Mesendoderm (in vitro differentiated cells): Measurements from ENCODE around the gene ZNF821.
A peak's percentile ranks its signal among the peaks of the same experiment; 100 is the strongest.

Experiments used
- DNase-seq: peaks from one replicate; pipeline ENCODE4 v3.0.0; 2013
- H2AK5ac ChIP-seq: 2 replicates; pipeline ENCODE4 v1.6.1; 2013; ENCODE audit warnings: low read length, inconsistent platforms
- H2BK120ac ChIP-seq: 2 replicates; pipeline ENCODE4 v1.6.1; 2013; ENCODE audit warnings: low read depth, mild to moderate bottlenecking, low read length, moderate library complexity, mixed read lengths
- H2BK15ac ChIP-seq: replicated peaks from 2 replicates; pipeline ENCODE4 v1.6.1; 2013; ENCODE audit warnings: low read depth, mild to moderate bottlenecking, moderate library complexity
- H2BK5ac ChIP-seq: 2 replicates; pipeline ENCODE4 v1.6.1; 2013; ENCODE audit warnings: low read length, inconsistent platforms
- H3K18ac ChIP-seq: 2 replicates; pipeline ENCODE4 v1.6.1; 2013; ENCODE audit warnings: mild to moderate bottlenecking, low read length, mixed read lengths
- H3K23ac ChIP-seq: one replicate; pipeline ENCODE4 v1.6.1; 2013; ENCODE audit warnings: low read length
- H3K27ac ChIP-seq: 2 replicates; pipeline ENCODE4 v1.5.1; 2013; ENCODE audit warnings: low read depth, mild to moderate bottlenecking, inconsistent platforms, low read length, moderate library complexity
- H3K27me3 ChIP-seq: 2 replicates; pipeline ENCODE4 v1.6.1; 2013; ENCODE audit warnings: low read length, control low read depth, mild to moderate bottlenecking, inconsistent platforms; ENCODE audit not compliant: insufficient read depth, poor library complexity
- H3K36me3 ChIP-seq: 2 replicates; pipeline ENCODE4 v1.6.1; 2013; ENCODE audit warnings: low read length, inconsistent platforms; ENCODE audit not compliant: control insufficient read depth, insufficient read depth
- H3K4ac ChIP-seq: one replicate; pipeline ENCODE4 v1.6.1; 2013; ENCODE audit warnings: low read depth, mild to moderate bottlenecking, low read length, moderate library complexity
- H3K4me1 ChIP-seq: 2 replicates; pipeline ENCODE4 v1.6.1; 2013; ENCODE audit warnings: low read depth, low read length, inconsistent platforms; ENCODE audit not compliant: control insufficient read depth
- H3K4me2 ChIP-seq: 2 replicates; pipeline ENCODE4 v1.6.1; 2013; ENCODE audit warnings: low read length
- H3K4me3 ChIP-seq: 2 replicates; pipeline ENCODE4 v1.5.1; 2013; ENCODE audit warnings: mild to moderate bottlenecking, low read length
- H3K56ac ChIP-seq: one replicate; pipeline ENCODE4 v1.6.1; 2013; ENCODE audit warnings: low read length
- H3K79me1 ChIP-seq: 2 replicates; pipeline ENCODE4 v1.6.1; 2013; ENCODE audit warnings: low read length, inconsistent platforms
- H3K79me2 ChIP-seq: 2 replicates; pipeline ENCODE4 v1.6.1; 2013; ENCODE audit warnings: mild to moderate bottlenecking, low read length; ENCODE audit not compliant: control insufficient read depth, insufficient read depth
- H3K9ac ChIP-seq: 2 replicates; pipeline ENCODE4 v1.6.1; 2013; ENCODE audit warnings: low read length, inconsistent platforms
- H4K5ac ChIP-seq: one replicate; pipeline ENCODE4 v1.6.1; 2013; ENCODE audit warnings: low read length
- H4K8ac ChIP-seq: one replicate; pipeline ENCODE4 v1.6.1; 2013; ENCODE audit warnings: low read depth, mild to moderate bottlenecking, control low read depth, low read length, moderate library complexity
- WGBS: extraction: QIAGEN DNeasy Blood & Tissue Kit; methylation state at CpG from one replicate; pipeline ENCODE4 v1.1.7; 2013; ENCODE audit warnings: low lambda C conversion rate, missing lambda C conversion rate; ENCODE audit not compliant: insufficient coverage; ENCODE audit errors: extremely low coverage; 5-methylcytosine and 5-hydroxymethylcytosine counted together

Gene ZNF821

DNA sequence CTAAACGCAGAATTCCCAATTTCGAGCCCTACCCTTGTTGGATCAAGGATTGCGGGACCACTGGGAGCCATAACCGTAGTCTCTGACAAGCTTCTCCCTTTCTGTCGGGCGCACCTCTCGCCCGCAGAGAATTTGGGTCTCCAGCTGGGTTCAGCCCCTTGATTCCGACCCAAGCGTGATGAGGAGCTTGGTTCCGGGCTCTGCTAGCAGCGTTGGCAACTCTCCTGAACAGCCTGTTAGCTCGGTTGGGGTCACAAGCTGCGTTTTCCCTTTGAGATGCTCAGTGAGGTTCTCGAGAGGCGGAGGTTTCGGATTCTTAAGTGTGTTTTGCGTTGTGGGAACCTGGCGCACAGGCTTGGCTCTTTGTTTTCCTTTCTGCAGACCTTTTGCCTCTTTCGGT is 37.6 kb downstream of the ZNF821 start:
- no peak overlapping the region for H3K18ac ChIP-seq
- H3K56ac ChIP-seq = peak overlapping the region; percentile 95
- H3K4ac ChIP-seq = peak overlapping the region; percentile 5
- H3K4me3 ChIP-seq = peak overlapping the region; percentile 97
- H2BK120ac ChIP-seq = no peak overlapping the region
- H3K4me1 ChIP-seq = peaks cover 3% of the 10 kb centered on the region
- no peak overlapping the region for H2AK5ac ChIP-seq
- peak overlapping the region; percentile 73 for H3K9ac ChIP-seq
- H3K27me3 ChIP-seq = no peaks in the 10 kb centered on the region
- H4K5ac ChIP-seq = no peak overlapping the region
- H2BK5ac ChIP-seq = no peak overlapping the region
- H3K23ac ChIP-seq = no peak overlapping the region
- H3K36me3 ChIP-seq = peaks cover 9% of the 10 kb centered on the region
- H3K79me2 ChIP-seq = peaks cover 17% of the 10 kb centered on the region
- H3K4me2 ChIP-seq = peak overlapping the region; percentile 100
- H3K79me1 ChIP-seq = peaks cover 13% of the 10 kb centered on the region
- H4K8ac ChIP-seq = no peak overlapping the region
- WGBS = no CpG with 5 or more reads among the region's 20 CpGs
- no peak overlapping the region for H2BK15ac ChIP-seq
- H3K27ac ChIP-seq = no peak overlapping the region
- DNase-seq = peak; percentile 18

DNA sequence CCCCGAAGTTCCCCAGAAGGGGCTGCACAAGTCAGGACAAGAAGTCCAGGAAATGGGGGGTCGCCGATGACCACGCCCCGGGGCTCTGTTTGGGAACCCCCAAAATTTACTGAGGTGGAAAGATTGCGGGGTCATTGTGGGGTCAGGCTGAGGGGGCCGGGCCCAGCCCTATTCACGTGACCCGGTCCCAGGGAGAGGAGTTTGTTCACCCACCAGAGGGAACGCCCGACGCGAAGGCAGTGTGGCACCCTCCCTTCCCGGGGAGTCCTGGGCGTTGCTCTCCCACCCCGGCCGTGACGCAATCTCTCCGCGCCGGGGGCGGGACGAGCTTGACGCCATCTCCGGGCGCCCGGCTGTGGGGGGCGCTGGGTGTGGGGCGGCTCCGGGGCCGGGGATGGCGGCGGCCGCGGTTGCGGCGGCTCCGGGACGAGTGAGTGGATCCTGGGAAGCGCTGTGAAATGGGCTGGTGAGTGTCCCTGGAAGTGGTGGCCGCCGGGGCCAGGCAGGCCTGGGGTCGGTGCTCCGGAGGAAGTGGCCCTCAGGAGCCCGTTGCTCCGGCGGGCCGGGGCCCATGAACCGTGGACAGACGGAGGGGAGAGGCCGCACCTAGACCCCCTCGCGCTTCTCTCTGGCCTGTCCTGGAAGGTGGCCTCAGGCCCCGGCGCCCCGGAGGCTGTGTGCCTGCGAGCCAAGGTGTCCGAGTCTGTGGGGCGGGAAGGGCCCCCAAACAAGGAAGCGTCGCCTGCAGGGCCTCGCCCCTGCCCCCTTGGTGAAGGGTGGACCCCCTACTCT is 38.1 kb downstream of the ZNF821 start, which contains the start of gene ATXN1L:
TSS of gene ATXN1L (plus strand) at position 338 of the 792 bp plus-strand sequence. CDS start 3,765 bp downstream, outside the sequence.
- H3K4me3 ChIP-seq = peak within 1 kb of the TSS; percentile 97
- H3K27ac ChIP-seq = no peak within 1 kb of the TSS
- H3K36me3 ChIP-seq = peaks cover 7% of the 10 kb centered on the region
- H3K27me3 ChIP-seq = no peaks in the 10 kb centered on the region
- H3K23ac ChIP-seq = no peak within 1 kb of the TSS
- peak; percentile 92 for DNase-seq
- H3K18ac ChIP-seq = peak within 1 kb of the TSS; percentile 72
- peak within 1 kb of the TSS; percentile 83 for H3K9ac ChIP-seq
- H3K79me1 ChIP-seq = peaks cover 13% of the 10 kb centered on the region
- H3K79me2 ChIP-seq = peaks cover 17% of the 10 kb centered on the region
- no CpG with 5 or more reads among the region's 62 CpGs for WGBS
- H3K4ac ChIP-seq = peak within 1 kb of the TSS; percentile 5
- no peak within 1 kb of the TSS for H2AK5ac ChIP-seq
- H3K56ac ChIP-seq = peak within 1 kb of the TSS; percentile 95
- no peak within 1 kb of the TSS for H2BK15ac ChIP-seq
- H3K4me2 ChIP-seq = peak within 1 kb of the TSS; percentile 100
- peak within 1 kb of the TSS; percentile 29 for H2BK120ac ChIP-seq
- H2BK5ac ChIP-seq = no peak within 1 kb of the TSS
- peaks cover 3% of the 10 kb centered on the region for H3K4me1 ChIP-seq
- H4K8ac ChIP-seq = peak within 1 kb of the TSS; percentile 89
- no peak within 1 kb of the TSS for H4K5ac ChIP-seq

DNA sequence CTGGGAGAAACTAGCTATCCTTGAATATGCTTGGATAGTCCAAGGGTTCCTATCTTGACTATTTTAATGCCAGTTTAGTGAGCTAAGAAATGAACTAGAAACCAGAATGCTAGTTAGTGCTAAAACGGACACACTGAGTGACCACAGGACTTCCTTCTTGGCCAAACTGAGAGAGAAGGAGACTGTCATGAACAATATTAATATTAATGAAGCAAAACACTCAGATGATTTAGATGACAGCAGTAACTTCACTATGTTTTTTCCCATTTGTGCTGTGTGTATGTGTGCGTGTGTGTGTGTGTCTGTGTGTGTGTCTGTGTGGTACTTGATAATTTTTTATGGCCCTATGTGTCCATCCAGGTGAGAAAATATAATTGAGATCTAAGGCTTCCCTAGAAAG is 40.4 kb downstream of the ZNF821 start:
- no peak overlapping the region for H3K18ac ChIP-seq
- no peak overlapping the region for H2BK120ac ChIP-seq
- H3K79me1 ChIP-seq = peaks cover 13% of the 10 kb centered on the region
- no peak overlapping the region for H3K4ac ChIP-seq
- no peak overlapping the region for H4K5ac ChIP-seq
- no CpG with 5 or more reads among the region's 2 CpGs for WGBS
- H3K4me2 ChIP-seq = no peak overlapping the region
- no peaks in the 10 kb centered on the region for H3K36me3 ChIP-seq
- no peak overlapping the region for H3K4me3 ChIP-seq
- no peak overlapping the region for H2BK15ac ChIP-seq
- no peak overlapping the region for H2BK5ac ChIP-seq
- no peaks in the 10 kb centered on the region for H3K27me3 ChIP-seq
- no peak overlapping the region for H3K23ac ChIP-seq
- no peak overlapping the region for H3K9ac ChIP-seq
- no peak overlapping the region for H4K8ac ChIP-seq
- peaks cover 3% of the 10 kb centered on the region for H3K4me1 ChIP-seq
- no peak overlapping the region for H2AK5ac ChIP-seq
- no peak overlapping the region for H3K56ac ChIP-seq
- no peak for DNase-seq
- peaks cover 17% of the 10 kb centered on the region for H3K79me2 ChIP-seq
- no peak overlapping the region for H3K27ac ChIP-seq

DNA sequence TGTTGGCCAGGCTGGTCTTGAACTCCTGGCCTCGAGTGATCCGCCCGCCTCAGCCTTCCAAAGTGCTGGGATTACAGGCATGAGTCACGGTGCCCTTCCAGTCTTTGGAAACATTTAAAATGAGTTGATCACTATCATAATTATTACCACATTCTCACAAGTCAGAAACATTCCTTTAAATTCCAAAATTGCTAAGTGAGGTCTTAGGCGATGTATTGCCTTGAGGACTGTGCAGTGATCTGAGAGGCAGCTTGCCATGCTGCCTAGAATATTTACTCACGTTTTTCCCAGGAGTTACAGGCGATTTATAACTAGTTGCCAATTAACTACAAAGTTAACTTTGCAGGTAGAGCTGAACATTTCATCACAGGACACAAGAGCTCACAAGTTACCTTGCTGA is 43.9 kb downstream of the ZNF821 start:
- DNase-seq = no peak
- H3K18ac ChIP-seq = no peak overlapping the region
- no peak overlapping the region for H3K27ac ChIP-seq
- no peak overlapping the region for H3K56ac ChIP-seq
- no peak overlapping the region for H4K8ac ChIP-seq
- H3K79me2 ChIP-seq = no peaks in the 10 kb centered on the region
- H3K4me1 ChIP-seq = no peaks in the 10 kb centered on the region
- H3K4me2 ChIP-seq = no peak overlapping the region
- H3K79me1 ChIP-seq = no peaks in the 10 kb centered on the region
- no peak overlapping the region for H2AK5ac ChIP-seq
- no peaks in the 10 kb centered on the region for H3K27me3 ChIP-seq
- no peak overlapping the region for H2BK120ac ChIP-seq
- no peak overlapping the region for H2BK15ac ChIP-seq
- H3K4ac ChIP-seq = no peak overlapping the region
- WGBS = no CpG with 5 or more reads among the region's 7 CpGs
- H3K23ac ChIP-seq = no peak overlapping the region
- no peak overlapping the region for H4K5ac ChIP-seq
- H3K36me3 ChIP-seq = no peaks in the 10 kb centered on the region
- H2BK5ac ChIP-seq = no peak overlapping the region
- no peak overlapping the region for H3K9ac ChIP-seq
- no peak overlapping the region for H3K4me3 ChIP-seq

DNA sequence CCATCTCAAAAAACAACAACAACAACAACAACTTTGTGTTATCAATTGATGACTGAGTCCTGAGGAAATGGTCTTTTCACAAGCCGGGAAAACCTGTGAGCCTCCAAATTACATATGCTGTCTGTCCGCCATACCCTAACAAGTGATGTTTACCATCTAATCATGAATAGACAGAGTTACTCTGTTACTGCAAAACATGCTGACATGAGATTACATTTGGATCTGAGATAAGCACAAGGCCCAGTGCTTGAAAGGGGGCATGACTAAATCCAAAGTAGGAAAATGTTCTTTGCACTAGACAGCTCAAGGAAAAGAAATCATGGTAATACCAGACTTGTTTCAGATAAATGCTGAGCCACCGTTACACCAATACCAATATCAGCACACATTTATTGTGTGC is 46.8 kb downstream of the ZNF821 start:
- H3K36me3 ChIP-seq = no peaks in the 10 kb centered on the region
- H3K4me2 ChIP-seq = no peak overlapping the region
- no peak overlapping the region for H2BK15ac ChIP-seq
- H4K5ac ChIP-seq = no peak overlapping the region
- no peak overlapping the region for H2BK120ac ChIP-seq
- no peak overlapping the region for H2AK5ac ChIP-seq
- no CpG with 5 or more reads among the region's 3 CpGs for WGBS
- H3K56ac ChIP-seq = no peak overlapping the region
- no peaks in the 10 kb centered on the region for H3K4me1 ChIP-seq
- no peak overlapping the region for H3K27ac ChIP-seq
- no peak overlapping the region for H2BK5ac ChIP-seq
- no peak overlapping the region for H3K23ac ChIP-seq
- no peak overlapping the region for H3K4ac ChIP-seq
- no peaks in the 10 kb centered on the region for H3K27me3 ChIP-seq
- no peaks in the 10 kb centered on the region for H3K79me1 ChIP-seq
- no peaks in the 10 kb centered on the region for H3K79me2 ChIP-seq
- no peak overlapping the region for H3K9ac ChIP-seq
- H4K8ac ChIP-seq = no peak overlapping the region
- no peak overlapping the region for H3K4me3 ChIP-seq
- no peak overlapping the region for H3K18ac ChIP-seq
- no peak for DNase-seq
